ENCODE results near the gene CABP1.

DNA sequence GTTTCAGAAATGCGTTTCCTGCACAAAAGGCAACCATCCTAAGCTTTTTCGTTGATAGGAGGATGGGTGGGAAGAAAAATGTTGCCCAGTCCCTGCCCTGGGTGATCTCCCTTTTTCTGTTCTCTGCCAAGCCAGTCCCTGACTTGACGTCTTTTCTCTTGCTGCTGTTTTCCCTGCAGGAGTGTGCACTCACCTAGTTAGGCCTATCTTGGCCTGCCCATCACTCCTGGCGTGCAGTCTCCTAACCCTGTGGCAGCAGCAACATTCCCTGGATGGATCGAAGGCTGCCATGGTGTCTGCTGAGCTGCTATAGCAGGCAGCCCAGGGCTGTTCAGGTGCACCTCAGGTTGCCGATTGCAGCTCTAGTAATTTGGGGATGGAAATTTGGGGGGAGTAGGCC lies 71.0 kb downstream of the CABP1 start:
- no peak for TF ChIP-seq POLR2AphosphoS5 (IDR thresholded peaks at IDR 0.05; ENCODE audit: low read depth, low read length)
- TF ChIP-seq, protein P1, sequence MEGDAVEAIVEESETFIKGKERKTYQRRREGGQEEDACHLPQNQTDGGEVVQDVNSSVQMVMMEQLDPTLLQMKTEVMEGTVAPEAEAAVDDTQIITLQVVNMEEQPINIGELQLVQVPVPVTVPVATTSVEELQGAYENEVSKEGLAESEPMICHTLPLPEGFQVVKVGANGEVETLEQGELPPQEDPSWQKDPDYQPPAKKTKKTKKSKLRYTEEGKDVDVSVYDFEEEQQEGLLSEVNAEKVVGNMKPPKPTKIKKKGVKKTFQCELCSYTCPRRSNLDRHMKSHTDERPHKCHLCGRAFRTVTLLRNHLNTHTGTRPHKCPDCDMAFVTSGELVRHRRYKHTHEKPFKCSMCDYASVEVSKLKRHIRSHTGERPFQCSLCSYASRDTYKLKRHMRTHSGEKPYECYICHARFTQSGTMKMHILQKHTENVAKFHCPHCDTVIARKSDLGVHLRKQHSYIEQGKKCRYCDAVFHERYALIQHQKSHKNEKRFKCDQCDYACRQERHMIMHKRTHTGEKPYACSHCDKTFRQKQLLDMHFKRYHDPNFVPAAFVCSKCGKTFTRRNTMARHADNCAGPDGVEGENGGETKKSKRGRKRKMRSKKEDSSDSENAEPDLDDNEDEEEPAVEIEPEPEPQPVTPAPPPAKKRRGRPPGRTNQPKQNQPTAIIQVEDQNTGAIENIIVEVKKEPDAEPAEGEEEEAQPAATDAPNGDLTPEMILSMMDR (IDR thresholded peaks at IDR 0.05), result no peak
- TF ChIP-seq, protein P2, sequence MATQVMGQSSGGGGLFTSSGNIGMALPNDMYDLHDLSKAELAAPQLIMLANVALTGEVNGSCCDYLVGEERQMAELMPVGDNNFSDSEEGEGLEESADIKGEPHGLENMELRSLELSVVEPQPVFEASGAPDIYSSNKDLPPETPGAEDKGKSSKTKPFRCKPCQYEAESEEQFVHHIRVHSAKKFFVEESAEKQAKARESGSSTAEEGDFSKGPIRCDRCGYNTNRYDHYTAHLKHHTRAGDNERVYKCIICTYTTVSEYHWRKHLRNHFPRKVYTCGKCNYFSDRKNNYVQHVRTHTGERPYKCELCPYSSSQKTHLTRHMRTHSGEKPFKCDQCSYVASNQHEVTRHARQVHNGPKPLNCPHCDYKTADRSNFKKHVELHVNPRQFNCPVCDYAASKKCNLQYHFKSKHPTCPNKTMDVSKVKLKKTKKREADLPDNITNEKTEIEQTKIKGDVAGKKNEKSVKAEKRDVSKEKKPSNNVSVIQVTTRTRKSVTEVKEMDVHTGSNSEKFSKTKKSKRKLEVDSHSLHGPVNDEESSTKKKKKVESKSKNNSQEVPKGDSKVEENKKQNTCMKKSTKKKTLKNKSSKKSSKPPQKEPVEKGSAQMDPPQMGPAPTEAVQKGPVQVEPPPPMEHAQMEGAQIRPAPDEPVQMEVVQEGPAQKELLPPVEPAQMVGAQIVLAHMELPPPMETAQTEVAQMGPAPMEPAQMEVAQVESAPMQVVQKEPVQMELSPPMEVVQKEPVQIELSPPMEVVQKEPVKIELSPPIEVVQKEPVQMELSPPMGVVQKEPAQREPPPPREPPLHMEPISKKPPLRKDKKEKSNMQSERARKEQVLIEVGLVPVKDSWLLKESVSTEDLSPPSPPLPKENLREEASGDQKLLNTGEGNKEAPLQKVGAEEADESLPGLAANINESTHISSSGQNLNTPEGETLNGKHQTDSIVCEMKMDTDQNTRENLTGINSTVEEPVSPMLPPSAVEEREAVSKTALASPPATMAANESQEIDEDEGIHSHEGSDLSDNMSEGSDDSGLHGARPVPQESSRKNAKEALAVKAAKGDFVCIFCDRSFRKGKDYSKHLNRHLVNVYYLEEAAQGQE (IDR thresholded peaks at IDR 0.05; ENCODE audit: insufficient read depth in 1 of 2, low read depth in 2 of 2, low read length in 1 of 2), result no peak
- no peak for TF ChIP-seq SIN3A (IDR thresholded peaks at IDR 0.05; ENCODE audit: borderline replicate concordance, insufficient read depth, low read depth, low read length)
- TF ChIP-seq TCF7L2 (IDR thresholded peaks at IDR 0.05; ENCODE audit: low read depth, low read length), result no peak

Data from Panc1 (cell line).